Mammary epithelial cell (primary cell): Measurements from ENCODE around the gene TPRG1.

Source experiments
- EZH2 ChIP-seq: IDR thresholded peaks from 2 replicates; pipeline ENCODE4 v1.6.1; 2012; ENCODE audit warnings: low read length, inconsistent platforms, borderline replicate concordance
- TF ChIP-seq, protein P1 (sequence below), 2 donors: IDR thresholded peaks in 1 of 2; conservative IDR thresholded peaks in 1 of 2; 2 replicates each; pipeline ENCODE4 v1.5.1; 2011 to 2012; ENCODE audit warnings: inconsistent platforms in 2 of 2, low read length in 2 of 2, mild to moderate bottlenecking in 2 of 2, control low read depth in 1 of 2, low read depth in 1 of 2; ENCODE audit not compliant: insufficient read depth in 1 of 2; ENCODE audit errors: extremely low read depth in 1 of 2

DNA sequence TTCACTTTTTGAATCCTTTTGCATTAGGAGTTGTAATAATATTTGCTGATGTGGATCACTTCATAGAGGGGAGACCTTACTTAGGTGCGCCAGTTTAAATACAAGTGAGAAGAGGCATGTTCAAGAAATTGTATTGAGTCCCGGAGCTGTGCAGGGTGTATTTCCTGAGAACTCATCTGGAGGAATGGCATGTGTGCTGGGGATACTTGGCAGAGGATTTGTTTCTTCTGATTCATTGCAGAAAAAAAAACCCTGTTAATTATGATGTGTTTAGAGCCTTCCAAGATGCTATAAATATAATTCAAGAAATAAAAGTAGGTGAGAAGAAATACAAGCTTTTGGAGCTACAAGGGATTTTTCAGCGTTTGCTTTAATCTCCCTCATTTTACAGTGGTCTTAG is 97.6 kb downstream of the TPRG1 start:
- TF ChIP-seq, protein P1, sequence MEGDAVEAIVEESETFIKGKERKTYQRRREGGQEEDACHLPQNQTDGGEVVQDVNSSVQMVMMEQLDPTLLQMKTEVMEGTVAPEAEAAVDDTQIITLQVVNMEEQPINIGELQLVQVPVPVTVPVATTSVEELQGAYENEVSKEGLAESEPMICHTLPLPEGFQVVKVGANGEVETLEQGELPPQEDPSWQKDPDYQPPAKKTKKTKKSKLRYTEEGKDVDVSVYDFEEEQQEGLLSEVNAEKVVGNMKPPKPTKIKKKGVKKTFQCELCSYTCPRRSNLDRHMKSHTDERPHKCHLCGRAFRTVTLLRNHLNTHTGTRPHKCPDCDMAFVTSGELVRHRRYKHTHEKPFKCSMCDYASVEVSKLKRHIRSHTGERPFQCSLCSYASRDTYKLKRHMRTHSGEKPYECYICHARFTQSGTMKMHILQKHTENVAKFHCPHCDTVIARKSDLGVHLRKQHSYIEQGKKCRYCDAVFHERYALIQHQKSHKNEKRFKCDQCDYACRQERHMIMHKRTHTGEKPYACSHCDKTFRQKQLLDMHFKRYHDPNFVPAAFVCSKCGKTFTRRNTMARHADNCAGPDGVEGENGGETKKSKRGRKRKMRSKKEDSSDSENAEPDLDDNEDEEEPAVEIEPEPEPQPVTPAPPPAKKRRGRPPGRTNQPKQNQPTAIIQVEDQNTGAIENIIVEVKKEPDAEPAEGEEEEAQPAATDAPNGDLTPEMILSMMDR (conservative IDR thresholded peaks at IDR 0.05 in 1 of 2, IDR thresholded peaks at IDR 0.05 in 1 of 2; ENCODE audit: extremely low read depth in 1 of 2, insufficient read depth in 1 of 2, low read depth in 1 of 2, low read length in 2 of 2): no peak
- no peak for TF ChIP-seq EZH2
